ENCODE data around the gene EPS8L2. TPM values are rescaled to one million over a fixed set of nuclear protein-coding genes. Genes with fewer than 3 reads are reported as not detected.

EPS8L2 gene
- total RNA-seq, 1 donor, result 55.3 TPM

DNA sequence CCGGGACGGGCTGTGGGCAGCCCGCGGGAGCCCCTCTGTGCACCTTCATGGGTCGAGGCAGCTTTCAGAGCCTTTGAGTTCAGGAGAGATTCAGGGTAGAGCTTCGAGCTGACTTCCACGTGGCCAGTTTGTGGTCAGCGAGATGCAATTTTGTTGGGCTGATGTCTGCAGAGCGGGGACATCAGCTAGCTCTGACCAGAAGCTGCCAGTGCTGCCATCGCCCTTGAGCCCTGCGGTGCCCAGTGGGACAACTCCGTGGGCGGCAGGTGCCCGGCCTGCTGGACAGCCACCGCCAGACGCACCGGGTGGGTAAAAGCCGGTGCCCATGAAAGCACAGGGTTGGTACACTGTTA, 42.0 kb downstream of the EPS8L2 start:
- H3K4me3 ChIP-seq (ENCODE audit: low read depth, low read length), result peak overlapping the region; percentile 84
- peak; percentile 43 for DNase-seq (ENCODE audit: low read depth)
- TF ChIP-seq, protein P1, sequence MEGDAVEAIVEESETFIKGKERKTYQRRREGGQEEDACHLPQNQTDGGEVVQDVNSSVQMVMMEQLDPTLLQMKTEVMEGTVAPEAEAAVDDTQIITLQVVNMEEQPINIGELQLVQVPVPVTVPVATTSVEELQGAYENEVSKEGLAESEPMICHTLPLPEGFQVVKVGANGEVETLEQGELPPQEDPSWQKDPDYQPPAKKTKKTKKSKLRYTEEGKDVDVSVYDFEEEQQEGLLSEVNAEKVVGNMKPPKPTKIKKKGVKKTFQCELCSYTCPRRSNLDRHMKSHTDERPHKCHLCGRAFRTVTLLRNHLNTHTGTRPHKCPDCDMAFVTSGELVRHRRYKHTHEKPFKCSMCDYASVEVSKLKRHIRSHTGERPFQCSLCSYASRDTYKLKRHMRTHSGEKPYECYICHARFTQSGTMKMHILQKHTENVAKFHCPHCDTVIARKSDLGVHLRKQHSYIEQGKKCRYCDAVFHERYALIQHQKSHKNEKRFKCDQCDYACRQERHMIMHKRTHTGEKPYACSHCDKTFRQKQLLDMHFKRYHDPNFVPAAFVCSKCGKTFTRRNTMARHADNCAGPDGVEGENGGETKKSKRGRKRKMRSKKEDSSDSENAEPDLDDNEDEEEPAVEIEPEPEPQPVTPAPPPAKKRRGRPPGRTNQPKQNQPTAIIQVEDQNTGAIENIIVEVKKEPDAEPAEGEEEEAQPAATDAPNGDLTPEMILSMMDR (IDR thresholded peaks at IDR 0.05; ENCODE audit: insufficient read depth, low read depth, low read length), result no peak

DNA sequence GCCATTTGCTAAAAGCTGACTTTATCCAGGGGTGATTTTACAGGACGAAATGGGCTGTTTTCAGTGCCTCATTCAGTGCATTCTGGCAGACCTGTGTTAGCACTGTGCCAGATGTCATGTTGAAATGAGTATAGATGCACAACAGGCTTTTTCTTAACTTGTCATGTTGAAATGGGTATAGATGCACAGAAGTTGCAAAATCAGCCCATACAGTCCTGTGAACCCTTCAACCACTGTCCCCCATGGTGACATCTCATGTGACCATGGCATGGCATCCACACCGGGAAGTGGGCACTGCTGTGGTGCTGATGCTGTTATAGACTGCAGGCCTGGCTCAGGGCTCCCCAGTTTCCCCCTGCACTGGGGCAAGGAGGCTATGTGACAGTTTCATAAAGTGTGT, 43.7 kb downstream of the EPS8L2 start:
- H3K4me3 ChIP-seq (ENCODE audit: low read depth, low read length), result no peak overlapping the region
- DNase-seq (ENCODE audit: low read depth), result peak; percentile 12
- TF ChIP-seq, protein P1 (IDR thresholded peaks at IDR 0.05; ENCODE audit: insufficient read depth, low read depth, low read length), result no peak

DNA sequence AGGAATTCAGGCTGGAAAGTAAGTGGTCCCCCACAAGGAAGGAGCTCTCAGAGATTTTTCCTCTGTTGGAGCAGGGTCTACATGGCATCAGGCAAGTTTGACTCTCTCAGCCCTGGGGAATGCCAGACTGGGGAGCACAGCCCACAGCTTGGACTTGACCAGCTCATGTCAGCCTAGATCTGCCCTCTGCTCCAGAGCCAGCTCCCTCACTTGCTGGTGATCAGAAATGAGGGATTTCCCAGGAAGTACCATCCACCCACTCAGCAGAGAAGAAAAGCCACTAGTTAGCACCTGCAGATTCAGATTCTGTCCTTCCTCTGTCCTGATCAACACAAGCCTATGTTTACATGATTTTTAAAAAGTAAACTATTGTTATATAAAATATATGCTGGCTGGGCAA, 54.2 kb downstream of the EPS8L2 start:
- TF ChIP-seq, protein P1 (IDR thresholded peaks at IDR 0.05; ENCODE audit: insufficient read depth, low read depth, low read length), result no peak

DNA sequence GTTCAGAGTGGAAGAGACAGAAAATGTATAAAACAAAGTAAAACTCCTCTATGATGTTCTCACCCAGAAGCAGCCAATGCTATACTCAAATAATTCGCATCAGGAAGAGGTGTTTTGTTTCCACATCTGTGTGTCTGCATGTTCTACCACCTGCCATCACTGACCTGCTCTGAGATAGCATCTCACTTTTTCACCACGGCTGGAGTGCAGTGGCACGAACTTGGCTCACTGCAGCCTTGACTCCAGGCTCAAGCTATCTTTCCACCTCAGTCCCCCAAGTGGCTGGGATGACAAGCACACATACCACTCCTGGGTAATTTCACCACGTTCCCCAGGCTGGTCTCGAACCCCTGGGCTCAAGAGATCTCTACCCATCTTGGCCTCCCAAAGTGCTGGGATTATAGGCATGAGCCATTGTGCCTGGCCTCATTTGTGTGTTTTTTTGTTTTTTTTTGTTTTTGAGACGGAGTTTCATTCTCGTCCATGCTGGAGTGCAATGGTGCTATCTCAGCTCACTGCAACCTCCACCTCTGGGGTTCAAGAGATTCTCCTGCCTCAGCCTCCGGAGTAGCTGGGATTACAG, 55.6 kb downstream of the EPS8L2 start:
- H3K4me3 ChIP-seq (ENCODE audit: low read depth, low read length), result no peak overlapping the region
- DNase-seq (ENCODE audit: low read depth), result no peak
- TF ChIP-seq, protein P1 (IDR thresholded peaks at IDR 0.05; ENCODE audit: insufficient read depth, low read depth, low read length), result no peak

More for the DNA sequence above, 54.2 kb downstream of the EPS8L2 start:
- no peak overlapping the region for H3K4me3 ChIP-seq (ENCODE audit: low read depth, low read length)
- DNase-seq (ENCODE audit: low read depth), result no peak

DNA sequence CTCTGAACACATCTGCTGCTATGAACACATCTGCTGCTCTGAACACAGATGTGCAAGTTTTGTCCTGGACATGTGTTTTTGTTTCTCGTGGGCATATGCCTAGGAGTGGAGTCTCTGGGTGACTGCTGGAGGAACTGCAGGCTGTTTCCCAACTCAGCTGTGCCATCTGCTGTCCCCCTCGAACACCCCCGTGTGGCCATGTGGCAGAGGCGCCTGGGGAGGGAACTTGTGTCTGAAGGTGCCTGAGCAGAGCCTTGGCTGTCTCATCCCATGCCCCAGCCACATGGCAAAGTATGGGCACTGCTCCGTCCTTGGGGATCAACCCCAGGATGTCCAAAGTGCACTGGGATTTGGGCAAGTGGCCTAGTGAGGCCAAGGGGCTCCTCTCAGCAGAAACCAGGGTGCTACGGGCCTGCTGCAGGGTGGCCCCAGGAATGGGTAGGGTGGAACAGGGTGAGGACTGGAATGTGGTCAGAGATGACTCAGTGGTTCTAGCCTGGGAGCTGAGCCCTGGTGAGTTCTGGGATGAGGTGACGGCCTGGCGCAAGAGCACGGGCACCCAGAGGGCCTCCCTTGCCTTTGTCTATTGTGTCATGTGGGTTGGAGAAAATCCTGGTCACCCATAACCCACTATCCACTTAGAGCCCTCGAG, 56.5 kb downstream of the EPS8L2 start:
- DNase-seq (ENCODE audit: low read depth), result peak; percentile 75
- no peak overlapping the region for H3K4me3 ChIP-seq (ENCODE audit: low read depth, low read length)
- TF ChIP-seq, protein P1 (IDR thresholded peaks at IDR 0.05; ENCODE audit: insufficient read depth, low read depth, low read length), result peak; percentile 31

DNA sequence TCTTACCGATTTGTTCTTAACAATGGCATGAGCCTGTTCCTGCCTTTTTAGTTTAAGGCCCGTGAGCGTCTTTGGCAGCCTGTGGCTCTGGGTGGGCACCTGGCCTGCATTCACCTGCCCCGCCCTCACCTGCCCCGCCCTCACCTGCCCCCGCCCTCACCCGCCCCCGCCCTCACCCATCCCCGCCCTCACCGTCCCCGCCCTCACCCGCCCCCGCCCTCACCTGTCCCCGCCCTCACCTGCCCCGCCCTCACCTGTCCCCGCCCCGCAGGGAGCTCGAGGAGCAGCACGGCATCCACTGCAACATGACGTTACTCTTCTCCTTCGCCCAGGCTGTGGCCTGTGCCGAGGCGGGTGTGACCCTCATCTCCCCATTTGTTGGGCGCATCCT, 57.0 kb downstream of the EPS8L2 start:
- H3K4me3 ChIP-seq (ENCODE audit: low read depth, low read length), result no peak overlapping the region
- TF ChIP-seq, protein P1 (IDR thresholded peaks at IDR 0.05; ENCODE audit: insufficient read depth, low read depth, low read length), result no peak
- DNase-seq (ENCODE audit: low read depth), result no peak

Measured in fibroblast of villous mesenchyme (primary cell).